GM18508 (cell line): ENCODE data around the gene RNF123.

Experiments used
- ATAC-seq: cut with Tn5 transposase; IDR thresholded peaks from one replicate; pipeline ENCODE4 v1.9.1; 2021; ENCODE audit warnings: moderate number of reproducible peaks; ENCODE audit not compliant: insufficient read depth, unreplicated experiment

Gene RNF123

GRCh38 chr3:49689046-49689907 is at the start of gene RNF123, which contains the start of gene MST1:
RNF123 (plus strand) TSS chr3:49689557; CDS start chr3:49691166, 1,609 bp downstream.
MST1 (minus strand) TSS chr3:49689474; CDS start chr3:49688691, 783 bp downstream.
- no peak for ATAC-seq

DNA sequence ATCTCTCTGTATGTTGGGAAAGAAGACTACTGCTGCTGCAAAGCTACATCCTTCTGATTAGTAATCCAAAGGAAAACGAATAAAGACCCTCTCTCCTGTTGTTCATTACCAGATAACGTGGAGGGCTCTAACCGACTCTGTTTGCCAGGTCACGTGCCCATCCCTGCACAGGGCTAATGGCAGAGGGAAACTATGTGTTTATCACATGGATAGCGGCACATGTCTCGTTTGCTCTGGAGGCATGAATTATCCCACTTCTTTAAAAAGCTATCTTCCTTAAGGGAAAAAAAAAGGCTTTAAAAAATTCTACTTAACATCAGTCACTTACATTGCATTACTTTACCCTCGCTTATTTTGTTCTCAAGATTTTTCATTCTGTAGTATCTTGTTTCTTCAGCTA is 48.1 kb upstream of the RNF123 start:
- no peak for ATAC-seq

GRCh38 chr3:49641921-49642707 is 47.2 kb upstream of the RNF123 start:
- ATAC-seq, result no peak

DNA sequence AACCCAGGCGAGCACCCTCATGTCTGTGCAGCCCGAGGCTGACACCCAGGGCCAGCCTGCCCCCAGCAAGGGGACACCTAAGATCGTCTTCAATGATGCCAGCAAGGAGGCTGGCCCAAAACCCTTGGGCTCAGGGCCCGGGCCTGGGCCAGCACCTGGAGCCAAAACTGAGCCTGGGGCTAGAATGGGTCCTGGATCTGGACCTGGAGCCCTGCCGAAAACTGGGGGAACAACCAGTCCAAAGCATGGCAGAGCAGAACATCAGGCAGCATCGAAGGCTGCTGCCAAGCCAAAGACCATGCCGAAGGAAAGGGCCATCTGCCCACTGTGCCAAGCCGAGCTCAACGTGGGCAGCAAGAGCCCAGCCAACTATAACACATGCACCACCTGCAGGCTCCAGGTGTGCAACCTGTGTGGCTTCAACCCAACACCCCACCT is 46.6 kb upstream of the RNF123 start:
- ATAC-seq, result no peak

GRCh38 chr3:49644684-49645083 is 44.7 kb upstream of the RNF123 start:
- ATAC-seq, result no peak

- no peak for ATAC-seq
Measured at GRCh38 chr3:49646236-49646635, 43.1 kb upstream of the RNF123 start.

- ATAC-seq, result no peak
Measured at GRCh38 chr3:49647741-49648140, 41.6 kb upstream of the RNF123 start.

DNA sequence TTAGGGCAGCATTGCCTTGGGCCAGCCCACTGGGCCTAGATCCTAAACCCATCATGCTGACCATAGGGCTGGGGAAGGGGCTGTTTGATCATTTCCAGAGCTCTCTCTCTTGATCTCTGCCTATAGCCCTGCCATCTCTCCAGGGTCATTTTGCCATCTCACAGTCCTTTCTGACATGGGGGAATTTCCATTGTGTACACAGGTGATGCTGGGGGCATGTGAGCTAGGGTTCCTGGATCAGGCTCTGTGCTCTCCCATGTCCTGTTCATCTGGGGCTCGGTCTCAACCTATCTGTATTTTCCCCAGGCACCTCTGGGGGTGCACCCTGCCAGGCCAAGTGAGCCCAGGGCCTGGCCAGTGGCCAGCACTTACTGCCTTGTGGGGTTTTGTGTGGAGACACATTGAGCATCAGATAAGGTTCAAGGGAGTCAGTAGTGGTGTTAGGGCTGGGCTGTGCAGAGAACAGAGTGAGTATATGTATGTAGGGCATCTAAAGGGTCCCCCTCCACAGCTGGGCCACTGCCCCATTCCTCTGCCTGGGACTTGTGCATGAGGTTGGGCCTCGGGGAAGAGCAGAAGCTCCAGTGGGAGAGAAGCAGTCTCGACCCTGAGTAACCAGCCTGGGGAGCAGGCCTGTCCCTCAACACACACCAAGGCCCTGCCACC is 40.9 kb upstream of the RNF123 start:
- no peak for ATAC-seq

DNA sequence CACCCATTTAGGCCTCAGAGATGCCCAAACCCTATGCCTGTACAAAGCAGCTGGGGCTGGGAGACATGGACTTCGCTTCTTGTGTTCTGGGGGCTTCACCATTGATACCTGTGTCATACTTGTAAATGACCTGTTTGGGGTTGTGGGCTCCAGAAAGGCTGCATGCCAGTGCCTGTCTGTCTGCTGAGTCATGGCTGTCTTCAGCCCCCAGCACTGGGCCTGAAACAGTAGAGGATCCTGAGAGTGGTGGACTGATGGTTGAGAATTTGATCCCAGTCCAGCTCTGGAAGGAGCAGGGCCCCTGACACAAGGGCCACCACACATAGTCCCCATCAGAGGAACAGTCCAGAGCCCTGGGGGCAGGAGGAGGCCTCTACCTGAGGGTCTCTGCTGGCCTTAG is 39.8 kb upstream of the RNF123 start:
- ATAC-seq, result no peak

- no peak for ATAC-seq
Measured at GRCh38 chr3:49650177-49650576, 39.2 kb upstream of the RNF123 start.

DNA sequence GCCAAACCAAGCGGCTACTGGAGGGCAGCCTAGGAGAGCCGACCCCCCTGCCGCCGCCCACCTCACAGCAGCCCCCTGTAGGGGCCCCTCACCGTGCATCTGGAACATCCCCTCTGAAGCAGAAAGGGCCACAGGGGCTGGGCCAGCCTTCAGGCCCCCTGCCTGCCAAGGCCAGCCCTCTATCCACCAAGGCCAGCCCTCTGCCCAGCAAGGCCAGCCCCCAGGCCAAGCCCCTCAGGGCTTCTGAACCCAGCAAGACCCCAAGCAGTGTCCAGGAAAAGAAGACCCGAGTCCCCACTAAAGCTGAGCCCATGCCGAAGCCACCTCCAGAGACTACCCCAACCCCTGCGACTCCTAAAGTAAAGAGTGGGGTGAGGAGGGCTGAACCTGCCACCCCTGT is 38.7 kb upstream of the RNF123 start:
- ATAC-seq, result no peak

DNA sequence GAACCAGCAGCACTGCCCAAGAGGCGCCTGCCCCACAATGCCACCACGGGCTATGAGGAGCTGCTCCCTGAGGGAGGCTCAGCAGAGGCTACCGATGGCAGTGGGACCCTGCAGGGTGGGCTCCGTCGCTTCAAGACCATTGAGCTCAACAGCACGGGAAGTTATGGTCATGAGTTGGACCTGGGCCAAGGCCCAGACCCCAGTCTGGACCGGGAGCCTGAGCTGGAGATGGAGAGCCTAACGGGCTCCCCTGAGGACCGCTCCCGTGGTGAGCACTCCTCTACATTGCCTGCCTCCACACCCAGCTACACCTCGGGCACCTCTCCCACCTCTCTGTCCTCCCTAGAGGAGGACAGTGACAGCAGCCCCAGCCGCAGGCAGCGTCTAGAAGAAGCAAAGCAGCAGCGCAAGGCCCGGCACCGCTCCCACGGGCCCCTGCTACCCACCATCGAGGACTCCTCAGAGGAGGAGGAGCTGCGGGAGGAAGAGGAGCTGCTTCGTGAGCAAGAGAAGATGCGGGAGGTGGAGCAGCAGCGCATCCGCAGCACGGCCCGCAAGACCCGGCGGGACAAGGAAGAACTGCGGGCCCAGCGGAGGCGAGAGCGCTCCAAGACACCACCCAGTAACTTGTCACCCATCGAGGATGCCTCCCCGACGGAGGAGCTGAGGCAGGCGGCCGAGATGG is 37.0 kb upstream of the RNF123 start:
- no peak for ATAC-seq

DNA sequence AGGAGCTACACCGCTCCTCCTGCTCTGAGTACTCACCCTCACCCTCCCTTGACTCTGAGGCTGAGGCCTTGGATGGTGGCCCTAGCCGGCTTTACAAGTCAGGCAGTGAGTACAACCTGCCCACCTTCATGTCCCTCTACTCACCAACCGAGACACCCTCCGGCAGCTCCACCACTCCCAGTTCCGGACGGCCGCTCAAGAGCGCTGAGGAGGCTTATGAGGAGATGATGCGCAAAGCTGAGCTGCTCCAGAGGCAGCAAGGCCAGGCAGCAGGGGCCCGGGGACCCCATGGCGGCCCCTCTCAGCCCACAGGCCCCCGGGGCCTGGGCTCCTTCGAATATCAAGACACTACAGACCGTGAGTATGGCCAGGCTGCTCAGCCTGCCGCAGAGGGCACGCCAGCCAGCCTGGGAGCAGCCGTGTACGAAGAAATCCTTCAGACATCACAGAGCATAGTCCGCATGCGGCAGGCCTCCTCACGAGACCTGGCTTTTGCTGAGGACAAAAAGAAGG is 36.4 kb upstream of the RNF123 start:
- ATAC-seq, result no peak

DNA sequence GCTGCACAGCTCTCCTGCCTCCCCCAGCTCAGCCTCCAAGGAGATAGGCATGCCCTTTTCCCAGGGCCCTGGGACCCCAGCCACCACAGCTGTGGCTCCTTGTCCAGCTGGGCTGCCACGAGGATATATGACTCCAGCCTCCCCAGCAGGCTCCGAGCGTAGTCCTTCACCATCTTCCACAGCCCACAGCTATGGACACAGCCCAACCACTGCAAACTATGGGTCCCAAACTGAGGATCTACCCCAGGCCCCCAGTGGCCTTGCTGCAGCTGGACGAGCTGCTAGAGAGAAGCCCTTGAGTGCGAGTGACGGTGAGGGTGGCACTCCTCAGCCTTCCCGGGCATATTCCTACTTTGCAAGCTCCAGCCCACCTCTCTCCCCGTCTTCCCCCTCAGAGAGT is 35.7 kb upstream of the RNF123 start:
- no peak for ATAC-seq

DNA sequence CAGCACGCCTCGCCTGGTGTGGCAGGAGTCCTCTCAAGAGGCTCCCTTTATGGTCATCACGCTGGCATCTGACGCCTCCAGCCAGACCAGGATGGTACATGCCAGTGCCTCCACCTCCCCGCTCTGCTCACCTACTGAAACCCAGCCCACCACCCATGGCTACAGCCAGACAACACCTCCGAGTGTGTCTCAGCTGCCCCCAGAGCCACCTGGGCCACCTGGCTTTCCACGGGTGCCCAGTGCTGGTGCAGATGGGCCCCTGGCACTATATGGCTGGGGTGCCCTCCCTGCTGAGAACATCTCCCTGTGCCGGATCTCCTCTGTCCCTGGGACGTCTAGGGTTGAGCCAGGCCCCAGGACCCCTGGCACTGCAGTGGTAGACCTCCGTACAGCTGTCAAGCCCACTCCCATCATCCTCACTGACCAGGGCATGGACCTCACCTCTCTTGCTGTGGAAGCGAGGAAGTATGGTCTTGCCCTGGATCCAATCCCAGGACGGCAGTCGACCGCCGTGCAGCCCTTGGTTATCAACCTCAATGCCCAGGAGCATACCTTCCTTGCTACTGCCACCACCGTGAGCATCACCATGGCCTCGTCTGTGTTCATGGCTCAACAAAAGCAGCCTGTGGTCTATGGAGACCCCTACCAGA is 35.1 kb upstream of the RNF123 start:
- ATAC-seq, result no peak

GRCh38 chr3:49654955-49655556 is 34.3 kb upstream of the RNF123 start:
- no peak for ATAC-seq

GRCh38 chr3:49655731-49656285 is 33.5 kb upstream of the RNF123 start:
- no peak for ATAC-seq

DNA sequence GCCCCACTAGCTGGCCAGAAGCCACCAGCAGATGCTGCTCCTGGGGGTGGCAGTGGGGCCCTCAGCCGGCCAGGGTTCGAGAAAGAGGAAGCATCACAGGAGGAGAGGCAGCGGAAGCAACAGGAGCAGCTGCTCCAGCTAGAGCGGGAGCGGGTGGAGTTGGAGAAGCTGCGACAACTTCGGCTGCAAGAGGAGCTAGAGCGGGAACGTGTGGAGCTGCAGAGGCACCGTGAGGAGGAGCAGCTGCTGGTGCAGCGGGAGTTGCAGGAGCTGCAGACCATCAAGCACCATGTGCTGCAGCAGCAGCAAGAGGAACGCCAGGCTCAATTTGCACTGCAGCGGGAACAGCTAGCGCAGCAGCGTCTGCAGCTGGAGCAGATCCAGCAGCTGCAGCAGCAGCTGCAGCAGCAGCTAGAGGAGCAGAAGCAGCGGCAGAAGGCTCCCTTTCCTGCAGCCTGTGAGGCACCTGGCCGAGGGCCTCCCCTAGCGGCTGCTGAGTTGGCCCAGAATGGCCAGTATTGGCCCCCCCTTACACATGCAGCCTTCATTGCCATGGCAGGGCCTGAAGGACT is 32.7 kb upstream of the RNF123 start:
- no peak for ATAC-seq
